H1 (cell line): ENCODE data around the gene COLEC12. TPM values are rescaled to one million over a fixed set of nuclear protein-coding genes. Genes with fewer than 3 reads are reported as not detected.

Source experiments
- CTCF ChIA-PET: fragments of 300-600 bp; sonication (Branson Sonifier 250); formaldehyde crosslinking; loops from one replicate; lab custom pipeline; 2021; ENCODE audit not compliant: partially characterized antibody; lab: Charles Lee
- POLR2A ChIA-PET: fragments of 300-600 bp; sonication (Branson Sonifier 250); formaldehyde crosslinking; loops from one replicate; lab custom pipeline; 2021; ENCODE audit warnings: inconsistent platforms; ENCODE audit not compliant: partially characterized antibody; lab: Charles Lee
- DNase-seq, 2 experiments: peaks; one replicate each; pipeline versions ENCODE4 v3.0.0 to v3.0.0-alpha.2; 2010 to 2022; ENCODE audit warnings: low spot score in 2 of 2, low read depth in 1 of 2, mixed read lengths in 1 of 2
- FAIRE-seq: peaks from 2 replicates; lab custom pipeline; 2011; peaks lifted over from hg19 to GRCh38; lab: Jason Lieb, UNC
- H2AFZ ChIP-seq: 2 replicates; pipeline ENCODE4 v1.8.1; 2012; ENCODE audit warnings: low read length, inconsistent platforms
- H2AK5ac ChIP-seq: 2 replicates; pipeline ENCODE4 v1.6.1; 2013; ENCODE audit warnings: low read depth, low read length
- H2BK120ac ChIP-seq: replicated peaks from 2 replicates; pipeline ENCODE3; 2013; ENCODE audit warnings: low read depth, low read length, inconsistent platforms
- H2BK12ac ChIP-seq: 2 replicates; pipeline ENCODE4 v1.6.1; 2013; ENCODE audit warnings: low read depth, low read length
- H2BK15ac ChIP-seq: 2 replicates; pipeline ENCODE4 v1.6.1; 2013; ENCODE audit warnings: low read length
- H2BK20ac ChIP-seq: 2 replicates; pipeline ENCODE4 v1.6.1; 2013; ENCODE audit warnings: low read length
- H2BK5ac ChIP-seq: 2 replicates; pipeline ENCODE4 v1.6.1; 2013; ENCODE audit warnings: low read depth, low read length
- H3K14ac ChIP-seq: 2 replicates; pipeline ENCODE4 v1.6.1; 2013; ENCODE audit warnings: inconsistent platforms; ENCODE audit not compliant: insufficient read length
- H3K18ac ChIP-seq: 2 replicates; pipeline ENCODE4 v1.6.1; 2013; ENCODE audit warnings: low read length; ENCODE audit errors: extremely low read depth
- H3K23ac ChIP-seq: 2 replicates; pipeline ENCODE4 v1.6.1; 2013; ENCODE audit warnings: inconsistent platforms; ENCODE audit not compliant: insufficient read length
- H3K23me2 ChIP-seq: 2 replicates; pipeline ENCODE4 v1.6.1; 2013; ENCODE audit warnings: low read depth, low read length
- H3K27ac ChIP-seq: 2 replicates; pipeline ENCODE4 v1.6.1; 2011; ENCODE audit warnings: low read depth, low read length, inconsistent platforms
- H3K27me3 ChIP-seq, 4 experiments: replicated peaks in 1 of 4; 1 replicate in 1 of 4; 2 replicates in 3 of 4; pipeline versions ENCODE4 v1.6.1 to v1.8.1; 2011 to 2013; ENCODE audit warnings: low read length in 3 of 4, mild to moderate bottlenecking in 3 of 4, inconsistent platforms in 2 of 4, mixed read lengths in 2 of 4, moderate library complexity in 1 of 4; ENCODE audit not compliant: control insufficient read depth in 3 of 4, insufficient read depth in 3 of 4; ENCODE audit errors: extremely low read depth in 1 of 4
- H3K36me3 ChIP-seq, 4 experiments: 2 replicates each; pipeline versions ENCODE4 v1.6.1 to v1.8.1; 2011 to 2013; ENCODE audit warnings: mild to moderate bottlenecking in 4 of 4, low read length in 3 of 4, moderate library complexity in 2 of 4, control low read depth in 1 of 4, inconsistent platforms in 1 of 4; ENCODE audit not compliant: insufficient read depth in 4 of 4, control insufficient read depth in 2 of 4
- H3K4ac ChIP-seq: replicated peaks from 2 replicates; pipeline ENCODE3; 2013; ENCODE audit warnings: low read length, low read depth, mixed read lengths, inconsistent platforms; ENCODE audit not compliant: insufficient read length
- H3K4me1 ChIP-seq, 4 experiments: replicated peaks in 1 of 4; 1 replicate in 1 of 4; 2 replicates in 3 of 4; pipeline versions ENCODE4 v1.6.1 to v1.8.1; 2011 to 2013; ENCODE audit warnings: low read length in 3 of 4, inconsistent platforms in 2 of 4, mixed read lengths in 1 of 4; ENCODE audit not compliant: insufficient read depth in 4 of 4, control insufficient read depth in 3 of 4
- H3K4me2 ChIP-seq, 2 experiments: 2 replicates each; pipeline versions ENCODE4 v1.6.1 to v1.8.1; 2011 to 2013; ENCODE audit warnings: low read depth in 2 of 2, low read length in 2 of 2, control low read depth in 1 of 2, inconsistent platforms in 1 of 2, mild to moderate bottlenecking in 1 of 2; ENCODE audit not compliant: insufficient read depth in 1 of 2
- H3K4me3 ChIP-seq, 4 experiments: fragments of 200-600, 300-600 bp in 1 of 4; sonication (generic), shearing (Covaris generic), sonication (Bioruptor Twin) in 1 of 4; 2 replicates each; pipeline versions ENCODE4 v1.5.1 to v1.8.1; 2011 to 2016; ENCODE audit warnings: low read length in 4 of 4, low read depth in 3 of 4, control low read depth in 2 of 4, inconsistent platforms in 2 of 4, mild to moderate bottlenecking in 2 of 4, mixed read lengths in 1 of 4, moderate library complexity in 1 of 4; ENCODE audit not compliant: insufficient read depth in 2 of 4; ENCODE audit errors: extremely low read depth in 1 of 4
- H3K56ac ChIP-seq: replicated peaks from 2 replicates; pipeline ENCODE3; 2013; ENCODE audit warnings: low read depth, mild to moderate bottlenecking, mixed read lengths, low read length, inconsistent platforms; ENCODE audit not compliant: insufficient read length
- H3K79me1 ChIP-seq: 2 replicates; pipeline ENCODE4 v1.6.1; 2013; ENCODE audit warnings: low read depth, low read length, control low read depth
- H3K79me2 ChIP-seq, 2 experiments: 2 replicates each; pipeline versions ENCODE4 v1.6.1 to v1.8.1; 2012 to 2013; ENCODE audit warnings: low read length in 2 of 2, mild to moderate bottlenecking in 2 of 2, inconsistent platforms in 1 of 2; ENCODE audit not compliant: insufficient read depth in 2 of 2, control insufficient read depth in 1 of 2
- H3K9ac ChIP-seq, 4 experiments: replicated peaks in 1 of 4; 1 replicate in 1 of 4; 2 replicates in 3 of 4; pipeline versions ENCODE4 v1.6.1 to v1.8.1; 2011 to 2013; ENCODE audit warnings: low read depth in 3 of 4, low read length in 3 of 4, control low read depth in 2 of 4, mild to moderate bottlenecking in 2 of 4, moderate library complexity in 2 of 4, inconsistent platforms in 1 of 4; ENCODE audit errors: extremely low read depth in 1 of 4
- H3K9me3 ChIP-seq, 2 experiments: 2 replicates each; pipeline versions ENCODE4 v1.6.1 to v1.8.1; 2012 to 2013; ENCODE audit warnings: mild to moderate bottlenecking in 2 of 2, moderate library complexity in 2 of 2, control low read depth in 1 of 2, inconsistent platforms in 1 of 2, low read depth in 1 of 2, low read length in 1 of 2, mixed read lengths in 1 of 2; ENCODE audit not compliant: insufficient read depth in 2 of 2
- H4K20me1 ChIP-seq, 2 experiments: replicated peaks in 1 of 2; 2 replicates each; pipeline versions ENCODE3 to v1.8.1; 2011 to 2013; ENCODE audit warnings: inconsistent platforms in 2 of 2, low read length in 2 of 2, mild to moderate bottlenecking in 1 of 2; ENCODE audit not compliant: insufficient read depth in 2 of 2, control insufficient read depth in 1 of 2
- H4K5ac ChIP-seq: 2 replicates; pipeline ENCODE4 v1.6.1; 2013; ENCODE audit warnings: low read length, low read depth, mixed read lengths, inconsistent platforms; ENCODE audit not compliant: insufficient read length
- H4K8ac ChIP-seq: 2 replicates; pipeline ENCODE4 v1.8.0; 2013; ENCODE audit warnings: mild to moderate bottlenecking, moderate library complexity, low read length, inconsistent platforms; ENCODE audit not compliant: insufficient read depth; ENCODE audit errors: extremely low read depth
- H4K91ac ChIP-seq: replicated peaks from 2 replicates; pipeline ENCODE3; 2013; ENCODE audit warnings: low read length, mixed read lengths, inconsistent platforms; ENCODE audit not compliant: insufficient read length
- ASH2L ChIP-seq: fragments of 200-600, 300-600 bp; sonication (generic); IDR thresholded peaks from one replicate; pipeline ENCODE4 v1.7.1; 2017; ENCODE audit warnings: low read length
- ATF3 ChIP-seq: IDR thresholded peaks from 2 replicates; pipeline ENCODE4 v1.6.1; 2011; ENCODE audit warnings: low read depth, mild to moderate bottlenecking, low read length; ENCODE audit not compliant: insufficient read depth
- BACH1 ChIP-seq: IDR thresholded peaks from 2 replicates; pipeline ENCODE4 v1.6.1; 2012; ENCODE audit warnings: low read length, improper control_type of control experiment
- CEBPB ChIP-seq: IDR thresholded peaks from 2 replicates; pipeline ENCODE4 v1.6.1; 2012; ENCODE audit warnings: low read depth, low read length
- CTBP2 ChIP-seq: IDR thresholded peaks from 2 replicates; pipeline ENCODE4 v1.7.0; 2011; ENCODE audit warnings: borderline replicate concordance, mild to moderate bottlenecking, moderate library complexity, mixed read lengths, low read length; ENCODE audit not compliant: insufficient read depth, insufficient read length
- FOSL1 ChIP-seq: IDR thresholded peaks from 2 replicates; pipeline ENCODE4 v1.6.1; 2011; ENCODE audit warnings: mild to moderate bottlenecking, low read depth, low read length, moderate library complexity; ENCODE audit not compliant: insufficient read depth
- GABPA ChIP-seq: IDR thresholded peaks from 2 replicates; pipeline ENCODE4 v1.6.1; 2011; ENCODE audit warnings: mild to moderate bottlenecking, low read length, moderate library complexity, borderline replicate concordance; ENCODE audit not compliant: insufficient read depth
- RNF2 ChIP-seq: fragments of 200-900, 300-1000 bp; sonication (generic); IDR thresholded peaks from 2 replicates; pipeline ENCODE4 v1.7.1; 2016; ENCODE audit warnings: borderline replicate concordance, low read depth, mild to moderate bottlenecking, antibody characterized with exemption, low read length; ENCODE audit not compliant: poor library complexity, severe bottlenecking; ENCODE audit errors: missing control alignments
- TBP ChIP-seq: IDR thresholded peaks from 2 replicates; pipeline ENCODE4 v1.6.1; 2011; ENCODE audit warnings: low read depth, low read length, improper control_type of control experiment
- WGBS, 2 experiments: shearing (Covaris generic) in 1 of 2; methylation state at CpG; one replicate each; pipeline versions ENCODE4 v1.1.6 to v1.1.7; 2013 to 2015; ENCODE audit warnings: low lambda C conversion rate in 2 of 2, mixed read lengths in 2 of 2, inconsistent platforms in 1 of 2, low coverage in 1 of 2, missing lambda C conversion rate in 1 of 2; ENCODE audit not compliant: insufficient replicate concordance in 2 of 2, insufficient coverage in 1 of 2, insufficient read length in 1 of 2; ENCODE audit errors: extremely low coverage in 1 of 2, missing lambda C conversion rate in 1 of 2; 5-methylcytosine and 5-hydroxymethylcytosine counted together
- polyA plus RNA-seq, 7 experiments: library from polyadenylated mRNA; depleted of rRNA in 3 of 7; stranded (reverse) in 5 of 7; unstranded in 2 of 7; fragments of >200 nt in 5 of 7; fragments of 200-250 nt in 2 of 7; gene quantifications; 1 replicate in 5 of 7; 2 replicates in 1 of 7; 4 replicates in 1 of 7; pipeline versions ENCODE4 v1.2.1 to v1.2.3, GENCODE V29; 2011 to 2013; ENCODE audit warnings: missing spikeins in 2 of 7, mixed read lengths in 2 of 7
- total RNA-seq: library from RNA; stranded (reverse); fragmentation: NEBNext Ultra II Directional; extraction: Animal tissue kit (Norgen Biotek cat#: 25700); gene quantifications from 2 replicates; pipeline ENCODE4 v1.2.1, GENCODE V29; 2021

Gene COLEC12
- total and polyA plus RNA-seq, 2 of the 8 experiments (the other 6 are each of a cell fraction or from before 2014, with no cell fraction given), result 0.44 to 2.3 TPM

- no peak overlapping the region for H2AK5ac ChIP-seq
- H3K27me3 ChIP-seq, result peaks cover 0 to 2% (median 0%) of the 10 kb centered on the region in 4 experiments; a peak in 1 of 7 replicates
- no peak overlapping the region for H3K18ac ChIP-seq
- no peak overlapping the region for H2BK5ac ChIP-seq
- H4K91ac ChIP-seq, result no peak overlapping the region
- no peak overlapping the region for H2BK12ac ChIP-seq
- H3K14ac ChIP-seq, result no peak overlapping the region
- TF ChIP-seq ATF3, result no peak
- no peak for TF ChIP-seq ASH2L
- no peak for TF ChIP-seq FOSL1
- no peak for TF ChIP-seq BACH1
- TF ChIP-seq CEBPB, result no peak
- no peak for TF ChIP-seq RNF2
- TF ChIP-seq CTBP2, result no peak
- no peak for TF ChIP-seq GABPA
- no peak for TF ChIP-seq TBP
- H3K23me2 ChIP-seq, result no peaks in the 10 kb centered on the region
- no peak overlapping the region for H3K4me3 ChIP-seq
- DNase-seq (no peak), FAIRE-seq (no peak)
- H4K20me1 ChIP-seq, result no peaks in the 10 kb centered on the region
- ChIA-PET CTCF (interaction anchor here (0.6 to 1.1 kb wide), 2 partner anchors 109 to 243 kb away, joined by 3 read pairs; no protein-coding TSS in a partner anchor), POLR2A (no interaction called here)
- H3K9ac ChIP-seq, result no peak overlapping the region
- H3K4me2 ChIP-seq, result no peak overlapping the region
- H3K9me3 ChIP-seq, result no peaks in the 10 kb centered on the region
- no peak overlapping the region for H4K8ac ChIP-seq
- H2BK15ac ChIP-seq, result no peak overlapping the region
- H2AFZ ChIP-seq, result no peak overlapping the region
- no peaks in the 10 kb centered on the region for H3K79me1 ChIP-seq
- H2BK120ac ChIP-seq, result no peak overlapping the region
- no peaks in the 10 kb centered on the region for H3K36me3 ChIP-seq
- no peak overlapping the region for H3K27ac ChIP-seq
- no peak overlapping the region for H3K56ac ChIP-seq
- H3K23ac ChIP-seq, result no peak overlapping the region
- H4K5ac ChIP-seq, result no peak overlapping the region
- H3K4ac ChIP-seq, result no peak overlapping the region
- 85% methylated on average over 4 of the region's 4 CpGs; no CpG with 5 or more reads in 1 of the 2 experiments for WGBS, 2 experiments
- no peaks in the 10 kb centered on the region for H3K79me2 ChIP-seq
- H3K4me1 ChIP-seq, result peaks cover 0 to 5% (median 2%) of the 10 kb centered on the region in 4 experiments; a peak in 4 of 7 replicates
- no peak overlapping the region for H2BK20ac ChIP-seq
These were observed 125.8 kb downstream of the COLEC12 start for GRCh38 chr18:374721-375168.
